HTERT RPE-1 (cell line): Measurements from ENCODE around the gene TMEM202.
"Not testable (repeated sequence)": the region's sequence is repeated elsewhere in the genome, so short reads cannot be mapped to it uniquely, and the experiment has no call there.

Experiments
- in situ Hi-C: fragments of 300-500 bp; cut with MboI; formaldehyde crosslinking; loops from 4 replicates; pipeline ENCODE4 v1.14.3; 2020; ENCODE audit warnings: low sequenced_read_pairs

TMEM202 gene

DNA sequence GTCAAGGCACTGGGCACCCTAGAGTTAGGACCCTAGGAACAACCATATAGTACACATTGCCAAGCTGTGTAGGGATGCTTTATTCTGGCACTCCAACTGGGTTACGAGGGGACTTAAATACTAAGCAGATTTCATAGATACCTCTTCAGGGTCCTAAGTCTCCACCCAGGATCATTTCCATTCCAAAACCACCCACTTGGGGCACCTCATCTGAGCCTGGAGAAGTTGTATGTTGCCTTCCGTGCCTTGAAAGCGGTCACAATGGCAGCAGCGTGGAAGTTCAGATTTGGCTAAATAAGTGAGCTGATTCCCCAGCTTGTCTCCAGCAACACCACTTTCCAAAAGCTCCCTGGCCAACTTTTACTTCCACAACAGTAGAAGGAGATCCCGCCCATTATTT, 4.6 kb downstream of the TMEM202 start:
- in situ Hi-C loops, result no loop called here

DNA sequence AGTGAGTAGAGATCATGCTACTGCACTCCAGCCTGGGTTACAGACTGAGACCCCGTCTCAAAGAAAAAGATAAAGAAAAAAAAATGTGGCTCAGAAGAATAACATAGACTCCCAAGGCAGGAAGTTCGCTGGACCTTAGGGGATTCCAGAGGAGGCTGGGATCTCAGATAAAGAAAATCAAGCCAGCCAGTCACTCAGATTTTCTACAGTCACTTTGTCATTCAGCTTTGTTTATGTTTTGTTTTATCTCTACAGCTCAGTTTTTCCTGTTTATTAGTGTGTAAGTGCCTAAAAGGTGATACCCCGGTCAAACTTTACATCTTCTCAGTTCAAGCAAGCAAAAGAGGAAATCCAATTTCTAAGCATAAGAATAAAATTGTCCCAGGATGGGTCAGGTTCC, 6.3 kb downstream of the TMEM202 start:
- in situ Hi-C loops, result no loop called here

DNA sequence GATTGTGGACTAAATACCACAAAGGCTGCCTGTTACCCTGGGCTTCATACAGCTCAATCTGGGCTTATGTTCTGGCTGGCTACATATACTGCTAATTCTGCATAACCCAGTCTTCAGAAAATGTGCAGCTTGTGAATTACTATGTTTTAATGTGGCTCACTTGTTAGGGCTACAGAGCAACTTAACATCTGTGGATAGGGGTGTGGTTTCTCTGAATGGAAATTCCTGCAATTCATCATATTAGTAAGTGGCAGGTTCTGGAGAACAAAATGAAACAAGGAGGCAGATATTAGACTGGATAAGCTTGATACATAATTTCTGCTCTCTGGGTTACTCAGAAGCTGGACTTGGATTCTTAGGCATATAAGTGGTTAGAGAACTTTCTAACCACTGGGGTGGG, 6.7 kb downstream of the TMEM202 start:
- in situ Hi-C loops, result no loop called here

DNA sequence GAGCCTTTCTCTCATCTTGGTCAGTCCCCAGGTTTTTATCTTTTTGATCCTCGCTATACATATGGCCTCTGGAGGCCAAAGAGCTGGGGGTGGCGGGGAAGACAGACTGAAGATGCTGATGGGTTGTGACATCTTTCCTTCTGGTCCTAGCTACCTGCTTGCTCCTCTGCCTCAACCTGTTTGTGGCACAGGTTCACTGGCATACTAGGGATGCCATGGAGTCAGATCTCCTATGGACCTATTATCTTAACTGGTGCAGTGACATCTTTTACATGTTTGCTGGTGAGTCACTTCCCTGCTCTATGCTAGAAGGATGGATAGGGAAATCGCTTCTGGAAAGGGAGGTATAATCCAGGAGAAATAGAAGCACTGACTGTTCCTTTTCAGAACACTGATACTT, 8.8 kb downstream of the TMEM202 start:
- in situ Hi-C loops, result no loop called here

DNA sequence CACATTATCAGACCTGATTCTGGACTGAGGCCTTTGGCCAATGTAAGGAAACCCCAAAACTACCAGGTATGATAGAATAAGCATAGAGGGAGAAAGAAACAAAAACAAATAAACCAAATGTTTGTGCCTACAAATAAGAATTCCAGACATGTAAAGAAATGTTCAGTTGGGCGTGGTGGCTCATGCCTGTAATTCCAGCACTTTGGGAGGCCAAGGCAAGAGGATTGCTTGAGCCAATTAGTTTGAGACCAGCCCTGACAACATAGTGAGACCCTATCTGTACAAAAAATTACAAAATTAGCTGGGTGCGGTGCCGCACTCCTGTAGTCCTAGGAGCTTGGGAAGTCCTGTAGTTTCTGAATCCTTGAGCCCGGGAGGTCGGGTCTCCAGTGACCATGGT, 13.0 kb downstream of the TMEM202 start:
- in situ Hi-C loops, result no loop called here

- in situ Hi-C loops, result no loop called here
Observed at GRCh38 chr15:72411544-72411943, 13.4 kb downstream of the TMEM202 start.

GRCh38 chr15:72413337-72413736, 15.2 kb downstream of the TMEM202 start:
- in situ Hi-C loops, result not testable (repeated sequence)

GRCh38 chr15:72415304-72415703, 17.2 kb downstream of the TMEM202 start:
- in situ Hi-C loops, result no loop called here

DNA sequence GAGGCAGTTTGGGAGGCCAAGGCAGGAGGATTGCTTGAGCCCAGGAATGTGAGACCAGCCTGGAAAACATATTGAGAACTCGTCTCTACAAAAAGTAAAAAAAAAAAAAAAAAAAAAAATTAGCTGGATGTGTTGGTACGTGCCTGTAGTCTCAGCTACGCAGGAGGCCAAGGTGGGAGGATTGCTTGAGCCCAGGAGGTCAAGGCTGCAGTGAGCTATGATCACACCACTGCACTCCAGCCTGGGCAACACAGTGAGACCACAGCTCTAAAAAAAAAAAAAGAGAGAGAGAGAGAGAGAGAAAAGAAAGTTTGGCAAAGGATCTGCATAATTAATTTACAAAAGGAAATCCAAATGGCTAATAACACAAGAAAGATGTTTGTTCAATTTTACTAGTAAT, 21.7 kb downstream of the TMEM202 start:
- in situ Hi-C loops, result not testable (repeated sequence)

- in situ Hi-C loops, result no loop called here
Observed at GRCh38 chr15:72420576-72420975, 22.5 kb downstream of the TMEM202 start.

- in situ Hi-C loops, result no loop called here
Observed at GRCh38 chr15:72421484-72421883, 23.4 kb downstream of the TMEM202 start.

DNA sequence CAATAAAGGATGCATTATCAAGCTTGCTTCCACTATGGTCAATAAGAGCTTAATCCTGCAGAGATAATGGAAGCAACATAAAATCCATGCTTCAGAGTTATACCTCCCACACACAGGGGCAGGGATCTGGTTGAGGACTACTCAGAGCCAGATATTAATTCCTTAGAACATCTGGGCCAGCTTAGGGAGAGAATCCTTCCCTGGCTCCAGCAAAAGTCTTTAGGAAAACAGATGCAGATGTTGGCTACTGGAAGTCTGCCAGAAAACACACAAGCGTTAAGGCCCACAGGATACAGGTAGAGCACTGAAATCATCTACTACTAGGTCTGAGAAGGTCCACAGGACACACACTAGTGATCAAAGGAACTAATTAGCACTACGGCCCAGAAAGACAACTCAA, 25.2 kb downstream of the TMEM202 start:
- in situ Hi-C loops, result no loop called here

DNA sequence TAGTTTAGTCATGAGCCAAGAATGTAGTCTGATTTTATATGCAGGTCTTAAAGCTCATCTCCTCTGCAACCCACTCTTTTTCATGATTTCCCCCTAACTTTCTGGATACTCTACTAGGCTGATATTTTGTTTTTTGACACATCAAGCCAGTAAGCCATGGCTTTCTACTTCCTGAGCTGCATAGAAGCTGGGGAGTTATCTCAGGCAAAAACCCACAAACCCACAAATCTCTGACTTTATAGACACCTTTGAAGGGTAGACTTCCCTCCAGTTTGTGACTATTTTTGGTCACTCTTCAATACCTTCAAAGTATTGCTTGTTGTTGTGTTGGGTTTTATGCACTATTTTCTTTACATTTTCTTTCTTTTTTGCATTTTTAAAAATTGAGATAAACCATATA, 28.6 kb downstream of the TMEM202 start:
- in situ Hi-C loops, result no loop called here

GRCh38 chr15:72437650-72438316, 39.7 kb downstream of the TMEM202 start:
- in situ Hi-C loops, result no loop called here

GRCh38 chr15:72442848-72443247, 44.7 kb downstream of the TMEM202 start:
- in situ Hi-C loops, result not testable (repeated sequence)

- in situ Hi-C loops, result no loop called here
Observed at GRCh38 chr15:72445426-72445825, 47.3 kb downstream of the TMEM202 start.

- in situ Hi-C loops, result no loop called here
Observed at GRCh38 chr15:72450805-72451204, 52.7 kb downstream of the TMEM202 start.

DNA sequence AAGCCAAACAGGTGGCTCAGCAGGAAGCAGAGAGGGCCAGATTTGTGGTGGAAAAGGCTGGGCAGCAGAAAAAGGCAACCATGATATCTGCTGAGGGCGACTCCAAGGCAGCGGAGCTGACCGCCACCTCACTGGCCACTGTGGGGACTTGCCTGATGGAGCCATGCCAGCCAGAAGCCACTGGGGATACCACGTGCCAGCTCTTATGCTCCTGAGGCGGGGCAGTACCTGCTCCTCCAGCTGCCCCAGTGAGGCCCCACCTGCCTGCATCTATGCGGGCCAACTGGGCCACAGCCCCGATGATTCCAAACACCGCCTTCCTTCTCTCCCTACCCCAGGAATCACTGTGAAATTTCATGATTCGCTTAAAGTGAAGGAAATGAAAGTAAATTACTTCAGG, 53.1 kb downstream of the TMEM202 start:
- in situ Hi-C loops, result no loop called here

- in situ Hi-C loops, result no loop called here
Observed at GRCh38 chr15:72456684-72457083, 58.6 kb downstream of the TMEM202 start.
